GM21367 (cell line): ENCODE measurements around the gene DYNLRB1.

ENCODE experiments used
- ATAC-seq: cut with Tn5 transposase; IDR thresholded peaks from one replicate; pipeline ENCODE4 v1.9.1; 2021; ENCODE audit not compliant: unreplicated experiment

DYNLRB1 gene

GRCh38 chr20:34532756-34533155 is 16.5 kb downstream of the DYNLRB1 start:
- ATAC-seq: no peak

DNA sequence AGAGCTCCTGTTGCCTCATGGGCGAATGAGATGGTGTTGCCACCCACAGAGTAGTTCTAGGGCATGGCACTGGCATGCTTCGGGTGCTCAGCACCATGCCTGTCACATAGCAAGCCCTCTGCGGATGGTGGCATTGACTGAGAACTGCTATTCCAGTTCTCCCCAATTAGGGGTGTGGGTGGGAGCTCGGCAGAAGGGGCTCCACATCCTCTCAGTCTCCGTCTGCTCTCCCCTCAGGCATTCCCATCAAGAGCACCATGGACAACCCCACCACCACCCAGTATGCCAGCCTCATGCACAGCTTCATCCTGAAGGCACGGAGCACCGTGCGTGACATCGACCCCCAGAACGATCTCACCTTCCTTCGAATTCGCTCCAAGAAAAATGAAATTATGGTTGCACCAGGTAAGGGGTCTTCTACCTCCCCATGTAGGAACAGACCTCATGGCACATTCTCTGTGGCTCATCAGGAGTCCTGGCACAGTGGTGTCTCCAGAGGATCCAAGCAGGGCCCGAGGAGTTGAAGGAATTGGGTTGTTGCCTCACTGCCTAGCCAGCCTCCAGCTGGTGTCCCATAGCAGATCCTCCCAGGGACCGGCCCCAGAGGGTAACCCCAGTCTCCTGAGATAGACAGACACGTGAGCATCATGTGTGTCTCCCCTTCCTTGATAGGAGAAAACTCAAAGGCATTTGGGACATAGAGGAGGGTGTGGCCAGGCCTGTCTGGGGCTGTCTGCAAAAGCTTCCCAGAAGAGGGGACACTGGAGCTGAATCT is 18.4 kb downstream of the DYNLRB1 start:
- no peak for ATAC-seq

- no peak for ATAC-seq
Observed at GRCh38 chr20:34535301-34535840, 19.1 kb downstream of the DYNLRB1 start.

DNA sequence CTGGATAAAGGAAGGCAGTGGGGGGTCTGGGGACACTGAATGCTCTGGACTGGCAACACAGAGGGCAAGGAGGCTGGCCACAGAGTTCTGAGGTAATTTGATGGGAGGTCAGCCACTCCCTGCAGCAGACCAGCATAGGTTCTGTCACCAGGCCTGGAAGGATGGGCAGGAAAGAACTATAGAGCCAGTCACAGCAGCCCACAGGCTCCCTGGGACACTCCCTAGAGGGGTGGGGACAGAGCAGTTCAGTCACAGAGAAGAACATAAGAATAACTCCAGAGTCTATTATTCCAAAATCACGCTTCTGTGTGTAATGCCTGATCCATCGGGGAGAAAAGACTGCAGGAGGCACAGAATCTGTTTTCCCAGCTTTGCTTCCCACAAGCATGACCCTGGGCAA is 19.6 kb downstream of the DYNLRB1 start:
- ATAC-seq: no peak

- ATAC-seq: no peak
Observed at GRCh38 chr20:34536798-34537394, 20.7 kb downstream of the DYNLRB1 start.

DNA sequence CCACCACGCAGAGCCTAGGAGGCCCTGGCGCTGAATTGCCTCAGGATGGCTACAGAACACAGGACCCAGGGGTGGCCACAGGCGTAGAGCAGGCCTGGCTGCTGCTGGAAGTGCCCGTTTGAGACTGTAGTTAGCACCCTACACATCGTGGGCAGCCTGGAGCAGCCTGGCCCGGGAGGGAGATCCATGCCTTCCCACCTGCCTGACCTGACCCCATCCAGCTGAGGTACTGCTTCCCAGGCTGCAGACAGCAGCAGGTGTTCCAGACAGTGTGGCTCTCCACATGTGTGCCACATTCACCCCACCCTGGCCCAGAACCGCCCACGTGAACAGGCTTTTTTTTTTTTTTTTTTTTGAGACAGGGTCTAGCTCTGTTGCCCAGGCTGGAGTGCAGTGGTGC is 21.4 kb downstream of the DYNLRB1 start:
- ATAC-seq: no peak

DNA sequence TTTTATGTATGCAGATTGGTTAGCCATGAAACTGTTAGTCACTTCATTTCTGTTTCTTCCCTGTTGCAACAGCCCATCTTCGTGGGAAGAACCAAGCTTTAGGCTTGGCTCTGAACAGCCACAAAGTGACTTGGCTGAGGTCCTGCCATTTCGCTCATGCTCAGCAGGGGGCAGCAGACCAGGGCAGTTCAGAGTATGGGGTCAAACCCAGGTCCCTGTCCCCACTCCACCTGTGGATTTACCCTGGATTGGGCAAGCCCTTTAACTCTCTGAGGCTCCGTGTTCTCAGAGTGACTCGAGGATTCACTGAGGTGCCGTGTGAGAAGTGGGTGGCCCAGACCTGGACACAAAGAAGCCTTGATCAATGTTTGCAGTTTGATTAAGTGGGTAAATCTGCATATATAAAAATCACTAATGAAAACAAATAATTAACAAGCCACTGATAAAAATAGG is 22.5 kb downstream of the DYNLRB1 start:
- ATAC-seq: no peak

GRCh38 chr20:34539756-34540155 is 23.5 kb downstream of the DYNLRB1 start:
- no peak for ATAC-seq

DNA sequence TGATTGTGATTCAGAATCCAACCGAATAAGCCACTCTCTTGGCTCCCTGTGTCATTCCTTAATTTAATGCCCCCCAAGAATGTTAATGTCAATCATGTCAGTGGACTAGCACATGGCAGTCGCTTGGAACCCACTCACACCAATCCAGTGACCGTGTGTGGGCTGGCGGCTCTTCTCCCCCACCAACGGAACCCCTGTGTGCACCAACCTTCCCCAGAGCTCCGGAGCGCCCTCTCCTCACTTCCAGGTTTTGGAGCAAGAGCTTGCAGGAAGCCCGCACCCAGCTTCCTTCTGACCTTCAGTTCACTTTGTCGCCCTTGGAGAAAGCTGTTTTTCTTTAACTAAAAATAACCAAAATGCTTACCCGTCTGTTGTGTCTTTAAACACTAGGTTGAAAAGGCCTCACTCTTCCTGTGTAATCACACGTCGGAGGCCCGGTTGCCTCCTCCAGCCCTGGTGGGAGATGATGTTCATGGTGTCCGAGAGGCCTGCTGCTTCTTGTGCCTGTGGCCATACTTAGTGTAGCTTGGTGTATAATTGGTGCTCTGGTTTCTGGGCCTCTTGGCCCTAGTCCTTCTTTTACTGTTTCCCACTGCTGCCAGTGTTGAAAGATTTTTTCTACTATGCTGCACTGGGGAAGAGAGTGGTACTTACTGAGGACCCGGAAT is 24.5 kb downstream of the DYNLRB1 start:
- ATAC-seq: no peak

- no peak for ATAC-seq
Observed at GRCh38 chr20:34541264-34541901, 25.2 kb downstream of the DYNLRB1 start.

DNA sequence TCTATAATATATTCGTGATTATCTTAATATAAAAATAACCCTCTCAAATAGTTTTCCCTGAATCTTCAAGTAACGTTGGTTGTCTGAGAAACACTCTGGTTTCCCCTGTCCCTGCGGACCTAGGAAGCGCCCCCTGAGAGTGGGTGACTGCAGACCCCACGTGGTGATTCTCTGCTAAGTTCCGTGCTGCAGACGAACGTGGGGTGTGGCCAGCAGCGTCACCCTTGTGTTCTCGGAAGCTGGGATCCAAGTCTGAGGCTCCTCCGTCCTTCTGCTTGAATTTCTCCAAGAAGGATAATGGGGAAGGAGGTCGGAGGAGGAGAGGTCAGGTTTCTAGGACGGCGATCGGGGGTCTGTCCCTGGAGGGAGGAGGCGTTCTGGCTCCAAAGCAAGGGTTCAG is 25.7 kb downstream of the DYNLRB1 start:
- no peak for ATAC-seq

DNA sequence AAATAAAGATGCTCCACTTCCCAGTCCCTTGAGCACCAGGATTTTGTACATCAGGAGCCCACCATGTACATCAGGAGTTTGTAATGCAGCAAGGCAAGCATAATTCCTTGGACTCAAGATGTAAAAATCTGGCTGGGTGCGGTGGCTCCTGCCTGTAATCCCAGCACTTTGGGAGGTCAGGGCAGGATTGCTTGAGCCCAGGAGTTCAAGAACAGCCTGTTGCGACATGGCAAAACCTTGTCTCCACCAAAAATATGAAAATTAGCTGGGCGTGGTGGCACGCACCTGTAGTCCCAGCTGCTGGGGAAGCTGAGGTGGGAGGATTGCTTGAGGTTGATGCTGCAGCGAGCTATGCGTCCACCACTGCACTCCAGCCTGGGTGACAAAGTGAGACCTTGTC is 26.2 kb downstream of the DYNLRB1 start:
- no peak for ATAC-seq

DNA sequence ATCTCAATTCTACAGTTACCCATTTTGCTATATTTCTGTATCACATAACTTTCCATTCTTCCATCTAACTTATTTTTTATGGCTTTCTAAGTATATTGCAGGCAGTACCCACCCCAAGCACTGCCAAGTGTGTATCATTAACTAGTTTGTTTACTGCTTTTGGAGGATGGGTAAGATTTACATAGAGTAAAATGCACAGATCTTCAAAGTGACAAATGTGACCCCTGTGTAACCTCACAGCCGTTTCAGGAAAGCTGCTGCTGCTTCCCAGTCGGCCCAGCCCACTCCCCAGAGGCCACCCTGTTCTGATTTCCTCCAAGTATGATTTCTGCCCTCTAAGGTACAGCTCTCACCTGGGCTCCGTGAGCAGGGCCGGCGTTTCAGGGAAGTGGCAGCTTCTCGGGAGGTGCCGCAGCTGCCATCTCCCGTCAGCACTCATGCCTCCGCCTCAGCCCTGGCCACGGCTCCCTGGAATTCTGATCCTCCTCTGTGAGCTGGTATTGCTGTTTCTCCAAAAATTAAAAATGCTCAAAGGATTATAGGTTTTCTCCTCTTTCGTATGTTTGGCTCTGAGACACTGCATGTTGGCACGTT is 27.3 kb downstream of the DYNLRB1 start:
- no peak for ATAC-seq

GRCh38 chr20:34544109-34544796 is 28.0 kb downstream of the DYNLRB1 start:
- ATAC-seq: no peak

- no peak for ATAC-seq
Observed at GRCh38 chr20:34546751-34547181, 30.5 kb downstream of the DYNLRB1 start.

GRCh38 chr20:34547844-34548613 is 31.8 kb downstream of the DYNLRB1 start:
- no peak for ATAC-seq

GRCh38 chr20:34549291-34549928 is 33.2 kb downstream of the DYNLRB1 start:
- no peak for ATAC-seq

DNA sequence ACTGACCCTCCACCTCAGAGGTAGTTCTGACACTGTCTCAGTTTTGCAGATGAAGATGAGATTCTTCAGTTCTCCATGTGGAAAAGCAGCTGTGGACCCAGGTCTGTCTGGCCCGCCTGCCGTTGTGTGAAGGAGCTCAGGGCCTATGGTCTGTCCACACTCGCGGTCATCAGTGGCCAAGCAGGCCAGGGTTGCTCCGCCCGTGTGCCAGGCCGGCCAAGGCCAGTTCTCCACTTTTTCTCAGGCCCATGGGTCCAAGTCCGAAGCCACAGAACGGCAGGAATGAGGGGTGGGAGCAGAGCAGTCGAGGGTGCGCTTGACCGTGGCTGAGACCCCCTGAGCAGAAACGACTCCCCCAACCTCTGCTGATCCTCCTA is 33.7 kb downstream of the DYNLRB1 start:
- no peak for ATAC-seq

GRCh38 chr20:34552569-34552968 is 36.3 kb downstream of the DYNLRB1 start:
- no peak for ATAC-seq
